Omental fat pad (tissue), 4 donors: Measurements from ENCODE around the gene FICD. TPM values are rescaled to one million over a fixed set of nuclear protein-coding genes. Genes with fewer than 3 reads are reported as not detected.

Source experiments
- ATAC-seq: fragments of 150-250 bp; one replicate; pipeline ENCODE4 v1.9.1; 2016; ENCODE audit warnings: mild to moderate bottlenecking, moderate library complexity; ENCODE audit not compliant: low FRiP score
- DNase-seq: peaks from one replicate; pipeline ENCODE4 v3.0.0-alpha.2; 2019; ENCODE audit warnings: low spot score
- CTCF ChIP-seq, 3 donors: fragments of 450-650 bp; IDR thresholded peaks; one replicate each; pipeline ENCODE4 v1.5.1; 2016 to 2017; ENCODE audit warnings: antibody characterized with exemption in 3 of 3, mild to moderate bottlenecking in 3 of 3, moderate library complexity in 2 of 3
- total RNA-seq, 4 donors: library from RNA; depleted of rRNA; stranded (reverse); fragments of >200 nt; gene quantifications; one replicate each; pipeline ENCODE4 v1.1.0, GENCODE V29; 2016

Gene FICD
- 10 to 100 TPM in 1 of 4 donors, 1 to 10 TPM in 3; 6.6 to 10.6 (median 9.5) TPM for total RNA-seq

DNA sequence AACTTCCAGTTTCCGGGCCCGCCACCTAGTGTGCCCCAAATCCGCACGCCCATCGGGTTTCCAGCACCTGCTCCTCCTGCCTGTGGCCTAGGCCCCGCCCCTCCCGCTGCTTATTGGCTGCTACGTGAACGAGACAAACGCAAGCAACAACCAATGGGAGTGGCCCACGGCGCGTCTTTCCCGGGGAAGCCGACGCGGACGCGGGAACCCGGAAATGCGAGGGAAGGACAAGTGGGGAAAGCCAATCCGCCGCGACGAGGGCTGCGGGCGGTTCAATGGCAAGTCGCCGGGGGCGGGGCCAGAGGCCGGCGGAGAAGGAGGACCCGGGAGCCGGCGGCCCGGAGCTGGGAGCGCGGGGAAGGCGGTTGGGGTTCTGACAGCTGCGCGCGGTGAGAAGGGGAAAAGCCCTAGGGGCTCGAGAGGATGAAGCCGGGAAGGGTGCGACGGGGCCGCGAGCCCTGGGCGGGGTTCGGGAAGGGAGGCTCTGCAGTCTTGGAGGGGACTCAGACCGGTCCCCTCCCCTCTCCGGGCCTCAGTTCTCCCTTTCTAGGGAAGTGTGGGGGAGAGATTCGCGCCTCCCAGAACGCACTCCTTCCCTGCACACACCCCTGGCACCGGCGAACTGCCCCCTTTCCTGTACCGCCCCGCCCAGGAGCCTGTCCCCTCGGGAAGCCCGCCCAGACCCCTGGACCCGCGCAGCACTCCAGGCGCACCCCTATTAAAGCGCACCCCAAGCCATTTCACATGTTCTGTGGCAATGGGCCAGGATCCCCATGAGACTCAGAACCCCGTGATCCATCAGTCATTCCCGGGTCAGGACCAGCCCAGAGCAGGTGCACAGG lies at the start of gene FICD:
TSS of gene FICD (plus strand) at position 305 of the 842 bp plus-strand sequence. CDS start 1,696 bp downstream, outside the sequence.
- ATAC-seq, result peak; percentile 97
- DNase-seq, result peak; percentile 99
- no peak for TF ChIP-seq CTCF (IDR thresholded peaks at IDR 0.05)

- DNase-seq, result no peak
- no peak for TF ChIP-seq CTCF (IDR thresholded peaks at IDR 0.05)
- ATAC-seq, result no peak
Observed at GRCh38 chr12:108465417-108465816, 49.7 kb upstream of the FICD start.

GRCh38 chr12:108468196-108468968 lies 46.7 kb upstream of the FICD start:
- DNase-seq, result no peak
- ATAC-seq, result no peak
- no peak for TF ChIP-seq CTCF (IDR thresholded peaks at IDR 0.05)

DNA sequence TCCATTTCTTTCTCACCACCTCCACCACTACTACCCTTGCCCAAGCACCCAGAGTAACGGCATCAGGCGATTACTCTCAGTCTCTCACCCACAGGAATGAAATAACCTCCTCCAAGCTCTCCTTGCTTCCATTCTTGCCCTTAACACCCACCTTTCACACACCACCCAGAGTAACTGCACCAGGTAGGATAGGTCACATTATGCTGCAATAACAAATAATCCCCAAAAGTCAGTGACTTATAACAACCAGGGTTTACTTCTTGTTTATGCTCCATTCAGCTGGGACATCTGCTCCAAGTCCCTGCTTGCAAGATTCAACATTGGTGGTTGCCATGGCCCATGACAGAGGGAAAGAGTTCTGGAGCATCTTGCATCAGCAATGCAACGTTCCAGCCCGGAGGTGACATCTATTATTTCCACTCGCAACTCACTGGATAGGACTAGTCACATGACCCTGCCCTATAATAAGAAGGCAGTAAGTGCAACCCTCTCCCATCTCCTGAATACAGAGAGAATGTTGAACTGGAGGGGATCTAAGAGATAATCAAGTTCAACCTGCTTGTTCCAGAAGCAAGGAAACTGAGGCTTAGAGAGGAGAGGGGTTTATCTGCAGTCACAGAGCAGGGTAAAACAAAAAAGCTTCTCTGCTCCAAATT lies 41.5 kb upstream of the FICD start:
- TF ChIP-seq CTCF (IDR thresholded peaks at IDR 0.05), result no peak
- ATAC-seq (no peak), DNase-seq (no peak)

- no peak for DNase-seq
- no peak for TF ChIP-seq CTCF (IDR thresholded peaks at IDR 0.05)
- ATAC-seq, result no peak
Observed at GRCh38 chr12:108475396-108475795, 39.7 kb upstream of the FICD start.

DNA sequence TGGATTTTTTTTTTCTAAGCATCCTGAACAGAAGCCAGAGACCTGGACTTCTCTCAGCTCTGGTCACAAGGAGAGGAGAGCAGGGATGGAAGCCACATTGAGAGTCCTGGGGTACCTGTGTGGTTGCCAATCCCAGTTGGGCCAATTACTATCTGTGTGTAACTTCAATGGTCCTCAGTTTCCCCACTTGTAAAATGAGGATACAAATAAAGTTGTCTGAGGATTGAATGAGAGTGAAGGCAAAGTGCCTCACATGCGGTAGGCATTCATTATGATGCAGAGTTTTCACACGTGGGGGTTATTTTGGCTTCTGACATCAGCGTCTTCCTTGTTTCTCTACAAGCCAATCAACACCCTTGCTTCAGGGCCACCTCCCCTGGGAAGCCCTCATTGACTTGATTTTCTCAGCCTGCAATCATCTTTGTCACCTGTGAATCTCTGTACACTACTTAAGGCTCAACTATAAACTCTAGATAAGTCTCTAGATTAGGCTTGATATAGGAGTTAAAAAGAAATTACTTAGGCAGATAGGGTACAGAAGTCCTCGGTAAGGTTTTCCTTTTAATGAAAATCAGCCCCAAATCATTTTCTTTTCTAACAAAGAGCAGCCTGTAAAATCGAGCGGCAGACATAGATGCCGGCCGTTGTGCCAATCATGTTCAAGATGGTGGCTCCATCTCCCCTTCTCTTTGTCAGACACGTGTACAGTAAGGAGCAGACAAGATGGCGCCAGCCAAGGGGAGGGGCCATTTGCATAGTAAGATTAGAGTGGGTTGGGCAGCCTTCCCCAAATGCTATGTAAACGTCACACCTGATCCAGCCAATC lies 37.8 kb upstream of the FICD start:
- no peak for TF ChIP-seq CTCF (IDR thresholded peaks at IDR 0.05)
- ATAC-seq (no peak), DNase-seq (no peak)
